ENCODE results near the gene INPP4B.
"Not testable (repeated sequence)": the region's sequence is repeated elsewhere in the genome, so short reads cannot be mapped to it uniquely, and the experiment has no call there.

DNA sequence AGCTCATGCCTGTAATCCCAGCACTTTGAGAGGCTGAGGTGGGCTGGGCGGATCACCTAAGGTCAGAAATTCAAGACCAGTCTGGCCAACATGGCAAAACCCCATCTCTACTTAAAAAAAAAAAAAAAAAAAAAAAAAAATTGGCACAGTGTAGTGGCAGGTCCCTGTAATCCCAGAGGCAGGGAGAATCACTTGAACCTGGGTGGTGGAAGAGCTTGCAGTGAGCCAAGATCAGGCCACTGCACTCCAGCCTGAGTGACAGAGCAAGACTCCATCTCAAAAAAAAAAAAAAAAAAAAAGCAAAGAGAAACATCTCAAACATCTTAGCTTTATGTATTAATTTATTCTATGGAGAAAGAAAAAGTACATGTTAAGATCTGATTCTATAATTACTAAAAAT lies 201.5 kb downstream of the INPP4B start:
- TF ChIP-seq, protein P1, sequence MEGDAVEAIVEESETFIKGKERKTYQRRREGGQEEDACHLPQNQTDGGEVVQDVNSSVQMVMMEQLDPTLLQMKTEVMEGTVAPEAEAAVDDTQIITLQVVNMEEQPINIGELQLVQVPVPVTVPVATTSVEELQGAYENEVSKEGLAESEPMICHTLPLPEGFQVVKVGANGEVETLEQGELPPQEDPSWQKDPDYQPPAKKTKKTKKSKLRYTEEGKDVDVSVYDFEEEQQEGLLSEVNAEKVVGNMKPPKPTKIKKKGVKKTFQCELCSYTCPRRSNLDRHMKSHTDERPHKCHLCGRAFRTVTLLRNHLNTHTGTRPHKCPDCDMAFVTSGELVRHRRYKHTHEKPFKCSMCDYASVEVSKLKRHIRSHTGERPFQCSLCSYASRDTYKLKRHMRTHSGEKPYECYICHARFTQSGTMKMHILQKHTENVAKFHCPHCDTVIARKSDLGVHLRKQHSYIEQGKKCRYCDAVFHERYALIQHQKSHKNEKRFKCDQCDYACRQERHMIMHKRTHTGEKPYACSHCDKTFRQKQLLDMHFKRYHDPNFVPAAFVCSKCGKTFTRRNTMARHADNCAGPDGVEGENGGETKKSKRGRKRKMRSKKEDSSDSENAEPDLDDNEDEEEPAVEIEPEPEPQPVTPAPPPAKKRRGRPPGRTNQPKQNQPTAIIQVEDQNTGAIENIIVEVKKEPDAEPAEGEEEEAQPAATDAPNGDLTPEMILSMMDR (IDR thresholded peaks at IDR 0.05): not testable (repeated sequence)
- TF ChIP-seq EP300 (IDR thresholded peaks at IDR 0.05): not testable (repeated sequence)

Data from ovary (tissue), 3 donors.